ENCODE measurements around the gene RHBG. TPM values are rescaled to one million over a fixed set of nuclear protein-coding genes. Genes with fewer than 3 reads are reported as not detected.

Gene RHBG
- total RNA-seq, 1 donor: not detected

- H3K27me3 ChIP-seq (ENCODE audit: insufficient read depth, low read length): peaks cover 31% of the 10 kb centered on the region
- peaks cover 8% of the 10 kb centered on the region for H3K4me1 ChIP-seq (ENCODE audit: insufficient read depth, low read length)
- no peaks in the 10 kb centered on the region for H3K9me3 ChIP-seq (ENCODE audit: low read depth, low read length)
- H3K4me3 ChIP-seq (ENCODE audit: low read length): no peak overlapping the region
These were observed 18.8 kb downstream of the RHBG start for GRCh38 chr1:156387870-156388173.

GRCh38 chr1:156388174-156389137 lies 19.4 kb downstream of the RHBG start:
- H3K4me3 ChIP-seq (ENCODE audit: low read length): no peak overlapping the region
- no peaks in the 10 kb centered on the region for H3K9me3 ChIP-seq (ENCODE audit: low read depth, low read length)
- peaks cover 8% of the 10 kb centered on the region for H3K4me1 ChIP-seq (ENCODE audit: insufficient read depth, low read length)
- peaks cover 31% of the 10 kb centered on the region for H3K27me3 ChIP-seq (ENCODE audit: insufficient read depth, low read length)

DNA sequence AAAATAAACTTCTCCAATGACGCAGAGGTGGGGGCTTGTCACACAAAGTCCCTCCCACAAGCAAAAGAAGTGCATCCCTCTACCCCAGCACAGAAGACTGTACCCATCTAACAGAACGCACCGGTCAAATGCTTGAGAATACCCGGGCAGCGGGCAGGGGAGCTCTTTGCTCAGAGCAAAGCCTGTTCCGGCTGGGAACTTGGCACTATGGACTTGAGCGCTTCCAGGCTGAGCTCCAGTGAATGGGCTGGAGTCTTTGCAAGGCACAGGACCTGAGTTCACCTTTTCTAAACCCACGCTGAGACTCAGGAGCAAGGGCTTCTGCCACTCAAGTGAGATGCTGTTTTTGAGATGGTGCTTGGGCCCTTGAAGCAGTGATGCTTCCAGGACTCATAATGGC lies 20.3 kb downstream of the RHBG start:
- no peak overlapping the region for H3K4me3 ChIP-seq (ENCODE audit: low read length)
- H3K27me3 ChIP-seq (ENCODE audit: insufficient read depth, low read length): peaks cover 31% of the 10 kb centered on the region
- H3K9me3 ChIP-seq (ENCODE audit: low read depth, low read length): no peaks in the 10 kb centered on the region

DNA sequence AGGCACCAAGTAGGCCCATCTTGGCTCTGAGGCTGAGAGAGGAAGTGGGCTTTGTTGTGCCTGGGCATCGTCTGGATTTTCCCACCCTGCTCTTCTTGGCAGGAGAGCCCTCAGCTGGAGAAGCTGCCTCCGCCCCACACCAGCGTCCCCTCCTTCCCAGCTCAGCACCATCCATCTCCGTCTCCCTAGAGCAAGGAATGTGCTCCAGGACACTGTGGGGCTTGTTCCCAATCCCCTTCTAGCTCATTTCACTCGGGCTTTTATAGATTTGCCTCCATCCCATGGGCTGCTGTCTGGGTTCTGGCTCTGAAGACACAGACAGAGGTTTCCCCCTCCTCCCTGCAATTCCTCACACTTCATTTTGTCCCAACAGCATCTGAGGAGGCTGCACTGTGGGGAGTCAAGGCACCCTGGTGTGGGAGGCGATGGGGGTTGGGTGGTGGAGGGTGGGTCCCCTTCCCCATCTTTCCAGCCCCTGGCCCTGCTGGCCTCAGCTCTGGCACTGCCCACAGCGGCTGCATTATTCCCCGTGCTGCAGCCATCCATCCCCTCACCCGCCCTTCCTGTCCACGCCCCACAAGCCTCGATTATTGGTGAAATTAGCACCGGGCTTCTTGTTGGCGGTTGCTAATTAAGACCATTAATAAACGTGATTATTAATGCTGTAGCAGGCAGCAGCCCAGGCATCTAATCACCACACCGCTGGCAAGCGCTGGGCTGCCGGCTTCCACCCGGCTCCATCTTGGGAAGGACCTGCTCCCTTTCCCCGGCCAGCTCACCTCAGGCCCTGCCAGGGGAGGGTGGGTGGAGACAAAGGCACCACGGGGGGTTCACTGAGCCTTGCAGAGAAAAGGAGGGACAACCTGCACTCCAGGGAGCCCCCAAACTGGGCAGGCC lies 21.7 kb downstream of the RHBG start:
- peaks cover 31% of the 10 kb centered on the region for H3K27me3 ChIP-seq (ENCODE audit: insufficient read depth, low read length)
- no peak overlapping the region for H3K4me3 ChIP-seq (ENCODE audit: low read length)
- H3K4me1 ChIP-seq (ENCODE audit: insufficient read depth, low read length): peaks cover 4% of the 10 kb centered on the region
- no peaks in the 10 kb centered on the region for H3K9me3 ChIP-seq (ENCODE audit: low read depth, low read length)

More for the DNA sequence above, 20.3 kb downstream of the RHBG start:
- peaks cover 8% of the 10 kb centered on the region for H3K4me1 ChIP-seq (ENCODE audit: insufficient read depth, low read length)

- peaks cover 31% of the 10 kb centered on the region for H3K27me3 ChIP-seq (ENCODE audit: insufficient read depth, low read length)
- H3K4me1 ChIP-seq (ENCODE audit: insufficient read depth, low read length): no peaks in the 10 kb centered on the region
- no peak overlapping the region for H3K4me3 ChIP-seq (ENCODE audit: low read length)
- H3K9me3 ChIP-seq (ENCODE audit: low read depth, low read length): no peaks in the 10 kb centered on the region
These were observed 22.3 kb downstream of the RHBG start for GRCh38 chr1:156391366-156391677.

- H3K4me1 ChIP-seq (ENCODE audit: insufficient read depth, low read length): no peaks in the 10 kb centered on the region
- H3K4me3 ChIP-seq (ENCODE audit: low read length): no peak overlapping the region
- H3K9me3 ChIP-seq (ENCODE audit: low read depth, low read length): no peaks in the 10 kb centered on the region
- peaks cover 27% of the 10 kb centered on the region for H3K27me3 ChIP-seq (ENCODE audit: insufficient read depth, low read length)
These were observed 22.7 kb downstream of the RHBG start for GRCh38 chr1:156391701-156392100.

- Histone ChIP-seq H3K9me3 (ENCODE audit: low read depth, low read length) (no peaks in the 10 kb centered on the region), H3K4me3 (ENCODE audit: low read length) (no peak overlapping the region), H3K4me1 (ENCODE audit: insufficient read depth, low read length) (no peaks in the 10 kb centered on the region), H3K27me3 (ENCODE audit: insufficient read depth, low read length) (peaks cover 20% of the 10 kb centered on the region)
These were observed 23.4 kb downstream of the RHBG start for GRCh38 chr1:156392452-156392853.

- Histone ChIP-seq H3K4me3 (ENCODE audit: low read length) (no peak overlapping the region), H3K27me3 (ENCODE audit: insufficient read depth, low read length) (peaks cover 13% of the 10 kb centered on the region), H3K9me3 (ENCODE audit: low read depth, low read length) (no peaks in the 10 kb centered on the region), H3K4me1 (ENCODE audit: insufficient read depth, low read length) (no peaks in the 10 kb centered on the region)
These were observed 24.1 kb downstream of the RHBG start for GRCh38 chr1:156393095-156393494.

DNA sequence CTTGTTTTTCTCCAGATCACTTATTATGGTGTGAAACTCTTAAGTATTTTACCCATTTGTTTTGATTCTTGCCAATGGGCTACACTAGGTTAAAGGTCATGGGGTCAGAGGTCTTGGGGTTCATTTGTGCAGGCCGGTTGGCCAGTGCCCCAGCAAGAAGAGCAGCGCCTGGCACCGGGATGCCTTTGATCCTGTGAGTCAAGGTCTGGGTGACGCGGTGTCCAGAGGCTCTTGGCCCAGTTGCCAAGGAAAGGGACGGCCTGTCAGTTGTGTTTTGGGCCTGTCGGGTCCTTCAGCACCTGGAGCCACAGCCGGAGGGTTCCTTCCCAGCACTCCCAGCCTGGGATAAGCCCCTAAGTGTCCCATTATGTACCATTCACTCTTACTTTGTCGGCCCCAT lies 25.1 kb downstream of the RHBG start:
- Histone ChIP-seq H3K9me3 (ENCODE audit: low read depth, low read length) (no peaks in the 10 kb centered on the region), H3K4me1 (ENCODE audit: insufficient read depth, low read length) (no peaks in the 10 kb centered on the region), H3K27me3 (ENCODE audit: insufficient read depth, low read length) (peaks cover 7% of the 10 kb centered on the region), H3K4me3 (ENCODE audit: low read length) (no peak overlapping the region)

DNA sequence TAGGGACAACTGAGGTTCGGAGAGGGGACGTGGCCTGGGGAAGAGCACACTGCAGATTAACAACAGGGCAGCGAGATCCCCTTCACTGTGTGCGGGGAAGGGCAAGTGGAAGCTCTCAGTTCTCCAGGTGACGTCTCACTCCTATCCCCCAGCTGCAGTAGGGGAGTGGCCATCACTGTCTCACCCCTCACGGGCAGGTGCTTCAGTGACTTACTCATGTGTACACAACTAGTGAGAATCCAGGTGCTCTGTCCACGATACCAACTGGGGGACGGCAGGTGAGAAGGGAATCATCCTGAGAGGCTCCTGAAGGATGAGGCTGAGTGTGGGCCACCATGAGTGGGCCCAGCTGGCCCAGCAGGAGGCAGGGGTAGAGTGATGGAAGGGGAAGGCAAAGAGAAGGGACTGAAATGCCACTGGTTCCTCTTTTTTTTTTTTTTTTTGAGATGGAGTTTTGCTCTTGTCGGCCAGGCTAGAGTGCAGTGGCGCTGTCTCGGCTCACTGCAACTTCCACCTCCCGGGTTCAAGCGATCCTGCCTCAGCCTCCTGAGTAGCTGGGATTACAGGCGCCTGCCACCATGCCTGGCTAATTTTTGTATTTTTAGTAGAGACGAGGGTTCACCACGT lies 25.9 kb downstream of the RHBG start:
- Histone ChIP-seq H3K4me3 (ENCODE audit: low read length) (no peak overlapping the region), H3K9me3 (ENCODE audit: low read depth, low read length) (no peaks in the 10 kb centered on the region), H3K4me1 (ENCODE audit: insufficient read depth, low read length) (no peaks in the 10 kb centered on the region), H3K27me3 (ENCODE audit: insufficient read depth, low read length) (no peaks in the 10 kb centered on the region)

DNA sequence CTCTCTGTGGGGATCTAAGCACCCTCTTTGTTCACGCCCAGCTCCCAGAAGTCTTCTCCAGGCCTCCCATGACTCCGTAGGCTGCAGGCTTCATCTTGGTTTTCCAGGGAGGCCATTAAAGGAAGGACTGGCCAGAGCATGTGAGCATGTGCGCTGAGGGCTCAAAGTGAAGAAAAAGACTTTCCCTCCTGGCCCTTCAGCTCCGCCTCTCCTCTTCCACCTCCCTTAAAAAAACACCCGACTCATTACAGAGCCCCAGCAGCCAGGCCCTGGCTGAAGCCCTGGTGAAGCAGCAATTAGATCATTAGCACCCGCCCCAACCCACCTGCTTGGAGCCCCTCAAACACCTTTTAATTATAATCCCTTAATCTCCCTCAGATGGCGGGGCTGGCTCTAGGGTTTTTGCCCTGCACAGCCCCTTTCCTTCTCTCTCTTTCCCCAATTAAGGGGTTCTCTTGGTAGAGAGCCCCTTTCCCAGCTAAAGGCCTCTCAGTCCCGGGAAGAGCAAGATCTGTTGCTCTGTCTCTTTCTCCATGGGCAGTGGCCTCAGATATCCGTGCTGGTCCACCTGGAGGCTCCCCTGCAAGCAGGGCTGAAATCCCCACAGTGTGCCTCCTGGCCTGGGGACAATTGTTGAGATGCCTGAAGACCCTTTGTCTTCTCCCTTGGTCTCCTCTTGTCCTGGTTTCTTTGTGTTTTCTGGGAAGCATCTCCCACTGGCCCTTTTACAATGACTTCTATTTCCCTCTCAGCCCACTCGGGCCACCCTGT lies 30.5 kb downstream of the RHBG start:
- H3K27me3 ChIP-seq (ENCODE audit: insufficient read depth, low read length): peaks cover 2% of the 10 kb centered on the region

GRCh38 chr1:156400191-156400935 lies 31.4 kb downstream of the RHBG start:
- H3K9me3 ChIP-seq (ENCODE audit: low read depth, low read length): no peaks in the 10 kb centered on the region
- no peaks in the 10 kb centered on the region for H3K4me1 ChIP-seq (ENCODE audit: insufficient read depth, low read length)

More for the DNA sequence above, 30.5 kb downstream of the RHBG start:
- no peaks in the 10 kb centered on the region for H3K4me1 ChIP-seq (ENCODE audit: insufficient read depth, low read length)
- H3K9me3 ChIP-seq (ENCODE audit: low read depth, low read length): no peaks in the 10 kb centered on the region
- no peak overlapping the region for H3K4me3 ChIP-seq (ENCODE audit: low read length)

DNA sequence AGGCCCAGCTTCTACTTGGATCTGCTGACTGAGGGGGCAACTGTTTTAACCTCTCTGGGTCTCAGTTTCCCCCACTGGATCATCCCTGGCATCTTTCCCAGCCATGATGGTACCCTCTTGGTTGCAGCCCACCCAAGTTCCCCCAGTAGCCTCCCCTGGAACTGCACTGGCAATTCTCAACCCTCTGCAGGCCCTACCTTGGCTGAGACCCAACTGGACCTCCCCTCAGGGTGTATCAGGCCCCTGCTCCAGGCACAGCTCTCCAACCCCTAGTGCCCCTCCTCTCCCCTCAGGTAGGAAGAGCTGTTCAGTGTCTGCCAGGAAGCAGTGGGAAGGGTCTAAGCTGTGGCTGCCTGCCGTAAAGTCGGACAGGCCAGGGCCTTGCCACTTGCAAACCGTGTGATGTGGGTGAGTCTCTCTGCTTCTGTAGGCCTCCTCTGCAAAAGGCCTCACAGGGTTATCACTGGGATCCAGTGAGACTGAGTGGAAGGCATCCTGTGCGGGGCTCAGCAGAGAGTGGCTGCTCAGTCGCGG lies 32.1 kb downstream of the RHBG start:
- Histone ChIP-seq H3K9me3 (ENCODE audit: low read depth, low read length) (no peaks in the 10 kb centered on the region), H3K27me3 (ENCODE audit: insufficient read depth, low read length) (peaks cover 6% of the 10 kb centered on the region), H3K4me3 (ENCODE audit: low read length) (no peak overlapping the region), H3K4me1 (ENCODE audit: insufficient read depth, low read length) (no peaks in the 10 kb centered on the region)

More at GRCh38 chr1:156400191-156400935, 31.4 kb downstream of the RHBG start:
- H3K27me3 ChIP-seq (ENCODE audit: insufficient read depth, low read length): peaks cover 2% of the 10 kb centered on the region
- no peak overlapping the region for H3K4me3 ChIP-seq (ENCODE audit: low read length)

GRCh38 chr1:156401681-156402081 lies 32.7 kb downstream of the RHBG start:
- Histone ChIP-seq H3K4me1 (ENCODE audit: insufficient read depth, low read length) (no peaks in the 10 kb centered on the region), H3K9me3 (ENCODE audit: low read depth, low read length) (no peaks in the 10 kb centered on the region), H3K27me3 (ENCODE audit: insufficient read depth, low read length) (peaks cover 9% of the 10 kb centered on the region), H3K4me3 (ENCODE audit: low read length) (no peak overlapping the region)

All from mononuclear cell (primary cell).